GM21390 (cell line): ENCODE data around the gene TSSC4.
"Not testable (repeated sequence)": the region's sequence is repeated elsewhere in the genome, so short reads cannot be mapped to it uniquely, and the experiment has no call there.

ENCODE experiments used
- ATAC-seq: cut with Tn5 transposase; IDR thresholded peaks from one replicate; pipeline ENCODE4 v1.9.1; 2021; ENCODE audit not compliant: unreplicated experiment

TSSC4 gene

DNA sequence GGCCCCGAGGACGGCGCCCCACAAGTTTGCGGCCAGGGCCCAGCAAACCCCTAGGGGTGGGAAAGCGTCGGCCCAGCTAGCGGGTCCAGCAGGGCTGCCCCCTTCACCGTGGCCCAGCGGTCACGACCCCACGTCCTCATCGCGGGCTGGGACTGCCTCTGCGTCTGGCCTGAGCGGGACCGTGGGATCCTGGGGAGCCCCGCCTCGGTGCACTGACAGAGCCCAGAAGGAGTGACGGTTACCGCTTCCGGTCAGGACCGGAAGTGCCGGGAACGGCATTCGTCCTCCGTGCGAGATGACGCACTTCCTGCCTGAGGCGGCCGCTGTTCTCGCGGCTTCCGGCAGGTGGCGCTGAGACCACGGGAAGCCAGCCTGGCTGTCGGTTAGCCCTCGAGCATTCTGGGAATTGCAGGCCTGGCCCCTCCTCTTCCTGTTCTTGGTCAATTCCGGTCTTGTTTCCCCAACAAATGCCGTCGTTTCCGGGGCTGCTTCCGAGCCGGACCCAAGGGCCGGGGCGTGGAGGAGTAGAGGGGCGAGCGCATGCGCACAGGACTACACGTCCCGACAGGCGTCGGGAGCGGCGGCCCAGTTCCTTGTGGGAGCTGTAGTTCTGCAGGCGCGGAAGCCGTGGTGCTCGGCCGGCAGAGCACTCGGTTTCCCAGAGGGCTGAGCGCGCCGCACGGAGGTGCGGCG is at the start of gene TSSC4:
TSS of gene TSSC4 (plus strand) at position 682 of the 693 bp plus-strand sequence. CDS start 1,884 bp downstream, outside the sequence.
- peak; percentile 78 for ATAC-seq

DNA sequence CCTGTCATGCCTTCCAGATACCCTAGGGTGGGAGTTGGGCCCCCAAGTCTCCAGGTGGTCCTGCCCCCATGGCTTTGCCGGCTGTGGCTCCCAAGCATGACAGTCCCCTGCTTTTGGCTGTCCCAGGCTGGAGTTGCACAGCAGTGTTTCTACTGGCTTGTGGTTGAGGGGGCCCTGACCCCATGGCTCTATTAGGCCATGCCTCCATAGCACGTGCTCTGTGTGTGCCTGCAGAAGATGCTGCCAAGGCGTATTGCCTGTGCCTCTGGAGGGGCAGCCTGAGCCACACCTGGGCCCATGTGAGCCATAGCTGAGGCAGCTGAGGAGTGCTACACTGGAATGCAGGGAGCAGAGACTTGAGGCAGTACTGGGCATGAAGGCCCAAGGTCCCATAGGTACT is 48.8 kb upstream of the TSSC4 start:
- no peak for ATAC-seq

- no peak for ATAC-seq
Observed at GRCh38 chr11:2352420-2352819, 48.1 kb upstream of the TSSC4 start.

DNA sequence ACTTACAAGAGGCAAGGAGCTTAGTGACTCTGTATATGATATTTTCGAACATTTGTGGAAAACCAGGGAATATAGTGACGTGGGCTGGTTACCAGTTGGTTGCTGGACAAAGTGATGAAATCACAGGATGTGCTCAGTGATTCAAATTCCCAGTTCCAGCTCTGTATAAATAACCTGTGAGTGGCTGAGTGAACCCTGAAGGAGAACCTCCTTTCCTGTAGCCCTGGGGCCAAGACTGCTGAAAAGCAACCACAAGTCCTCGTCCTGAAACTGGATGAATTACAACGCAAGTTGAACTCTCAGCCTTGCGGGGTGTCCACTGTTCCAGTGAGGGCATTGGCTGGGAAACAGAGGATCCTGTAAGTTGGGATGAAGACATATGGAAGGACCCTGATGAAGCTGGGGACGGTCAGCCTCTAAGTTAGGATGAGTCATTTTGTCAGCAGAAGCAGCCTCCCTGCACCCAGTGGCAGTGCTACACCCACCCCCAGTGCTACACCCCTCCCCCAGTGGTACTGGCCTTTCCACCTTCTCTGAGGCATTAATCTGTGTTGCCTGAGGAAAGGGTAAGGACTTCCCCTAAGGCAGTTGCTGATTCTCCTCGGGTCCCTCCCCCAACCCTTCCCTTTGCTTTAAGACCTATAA is 45.4 kb upstream of the TSSC4 start:
- ATAC-seq = no peak

- no peak for ATAC-seq
Observed at GRCh38 chr11:2357246-2357645, 43.3 kb upstream of the TSSC4 start.

DNA sequence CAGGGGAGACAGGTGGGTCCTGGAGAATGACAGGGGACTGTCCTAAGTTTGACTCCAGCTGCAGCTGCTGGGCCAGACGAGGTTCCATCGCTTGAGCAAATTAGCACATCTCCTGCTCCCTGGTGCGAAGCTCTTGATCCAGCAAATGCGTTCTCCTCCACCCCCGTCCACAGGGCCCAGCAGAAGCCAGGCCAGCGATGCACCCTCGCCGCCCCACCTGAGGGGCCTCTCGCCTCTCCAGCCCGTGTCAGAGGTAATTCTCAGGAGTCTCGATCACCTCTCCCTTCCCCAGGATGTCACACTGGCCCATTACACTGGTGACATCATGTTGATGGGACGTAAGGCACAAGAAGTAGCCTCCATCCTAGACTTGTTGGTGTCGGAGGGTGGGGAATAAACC is 42.9 kb upstream of the TSSC4 start:
- ATAC-seq = not testable (repeated sequence)

DNA sequence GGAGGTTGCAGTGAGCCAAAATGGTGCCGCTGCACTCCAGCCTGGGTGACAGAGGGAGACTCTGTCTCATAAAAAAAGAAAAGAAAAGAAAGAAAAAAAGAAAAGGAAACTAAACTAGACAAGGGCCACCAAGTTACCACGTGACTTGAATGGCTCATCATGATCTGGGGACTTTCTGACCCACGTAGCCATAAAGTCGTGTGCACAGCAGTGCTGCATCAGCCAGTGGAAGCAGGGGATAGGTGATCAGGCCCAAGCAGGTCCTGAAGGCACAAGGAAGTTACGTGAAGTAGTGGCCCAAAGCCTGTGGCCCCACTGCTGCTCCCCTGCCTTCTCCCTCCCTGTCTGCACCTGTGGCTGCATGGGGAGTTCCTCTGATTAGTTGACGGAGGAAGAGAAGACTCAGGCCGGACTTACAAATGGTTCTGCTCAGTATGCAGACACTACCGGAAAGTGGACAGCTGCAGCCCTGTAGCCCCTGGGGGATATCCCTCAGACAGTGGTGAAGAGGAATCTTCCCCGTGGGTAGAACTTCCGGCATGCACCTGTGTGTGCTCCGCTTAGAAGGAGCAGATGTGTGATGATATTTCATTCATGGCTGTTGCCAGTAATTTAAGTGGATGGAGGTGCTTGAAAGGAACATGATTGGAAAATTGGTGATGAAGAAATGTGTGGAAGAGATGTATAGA is 41.7 kb upstream of the TSSC4 start:
- ATAC-seq = no peak

GRCh38 chr11:2359557-2359956 is 41.0 kb upstream of the TSSC4 start:
- ATAC-seq = no peak

- no peak for ATAC-seq
Observed at GRCh38 chr11:2360081-2360642, 40.4 kb upstream of the TSSC4 start.

DNA sequence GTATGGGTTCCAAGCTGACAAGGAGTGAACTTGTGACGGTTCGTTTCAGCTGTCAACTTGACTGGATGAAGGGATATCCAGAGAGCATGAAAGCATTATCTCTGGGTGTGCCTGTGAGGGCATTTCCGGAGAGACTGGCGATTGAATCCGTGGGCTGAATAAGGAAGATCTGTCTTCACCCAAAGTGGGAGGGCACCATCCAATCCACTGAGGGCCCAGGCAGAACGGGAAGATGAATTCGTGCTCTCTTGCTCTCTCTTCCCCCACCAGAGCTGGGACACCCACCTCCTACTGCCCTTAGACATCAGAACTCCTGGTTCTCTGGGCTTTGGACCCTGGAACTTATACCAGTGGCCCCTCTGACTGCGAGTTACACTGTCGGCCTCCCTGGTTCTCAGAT is 39.0 kb upstream of the TSSC4 start:
- ATAC-seq = no peak

GRCh38 chr11:2362414-2362813 is 38.1 kb upstream of the TSSC4 start:
- ATAC-seq = no peak

GRCh38 chr11:2363130-2363529 is 37.4 kb upstream of the TSSC4 start:
- no peak for ATAC-seq

GRCh38 chr11:2363577-2364370 is 36.8 kb upstream of the TSSC4 start:
- ATAC-seq = no peak

GRCh38 chr11:2364386-2364785 is 36.2 kb upstream of the TSSC4 start:
- not testable (repeated sequence) for ATAC-seq

DNA sequence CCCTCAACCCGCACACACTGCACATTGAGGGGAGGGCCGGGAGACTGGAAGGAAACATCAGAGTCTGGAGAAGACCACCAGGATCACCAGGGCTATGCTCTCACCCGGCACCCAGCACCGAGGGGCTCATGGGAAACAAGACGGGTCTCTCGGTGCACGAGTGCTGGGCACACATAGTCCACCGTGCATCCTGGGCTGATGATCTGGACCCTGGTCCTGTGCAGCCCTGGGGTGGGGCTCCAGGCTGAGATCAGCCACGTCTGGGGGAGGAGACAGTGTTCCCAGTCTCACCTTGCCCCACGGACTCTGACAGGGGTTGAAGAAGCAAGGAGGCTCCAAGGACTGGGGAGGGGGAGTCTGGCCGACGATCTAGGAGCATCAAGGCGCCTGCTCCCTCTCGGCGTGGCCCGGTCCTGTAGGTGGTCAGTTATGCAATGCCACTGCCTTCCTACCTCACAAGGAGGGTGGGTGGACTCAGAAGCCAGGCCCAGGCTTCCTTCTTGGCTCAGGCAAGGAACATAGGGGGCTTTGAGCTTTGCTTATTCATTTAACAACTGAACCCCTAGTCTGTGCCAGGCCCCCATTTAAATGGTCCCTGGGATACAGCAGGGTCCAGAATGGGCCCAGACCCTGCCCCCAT is 34.9 kb upstream of the TSSC4 start:
- no peak for ATAC-seq

DNA sequence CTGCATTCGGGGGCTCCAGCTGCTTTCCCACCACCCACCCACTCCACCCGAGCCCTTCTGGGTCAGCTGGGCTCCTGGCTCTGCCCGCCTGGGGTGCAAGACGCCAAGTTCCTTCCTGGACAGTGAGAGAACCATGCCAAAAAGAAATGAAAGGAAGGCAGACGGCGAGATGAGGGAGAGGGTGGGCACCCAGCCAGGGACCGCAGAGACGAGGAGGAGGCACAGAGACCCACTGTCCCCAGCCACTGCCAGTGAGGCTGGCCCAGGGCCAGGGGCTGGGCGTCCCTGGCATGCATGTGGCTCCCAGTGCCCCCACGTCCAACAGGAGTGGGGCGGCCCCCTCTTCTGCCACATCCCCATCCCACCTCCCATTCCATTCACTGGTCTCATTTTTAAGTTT is 34.3 kb upstream of the TSSC4 start:
- ATAC-seq = no peak

GRCh38 chr11:2366733-2367132 is 33.8 kb upstream of the TSSC4 start:
- ATAC-seq = no peak

- no peak for ATAC-seq
Observed at GRCh38 chr11:2367266-2368160, 33.0 kb upstream of the TSSC4 start.

- ATAC-seq = no peak
Observed at GRCh38 chr11:2368178-2368850, 32.2 kb upstream of the TSSC4 start.
